MM.1S (cell line): ENCODE results near the gene ZNF613.

Experiments used
- DNase-seq: peaks from one replicate; pipeline ENCODE4 v3.0.0-alpha.2; 2015
- H2AFZ ChIP-seq: fragments of 300-600 bp; sonication (generic); 2 replicates; pipeline ENCODE4 v1.6.0; 2016; ENCODE audit warnings: antibody characterized with exemption, low read length
- H3F3A ChIP-seq: fragments of 300-600 bp; sonication (generic); 2 replicates; pipeline ENCODE4 v1.6.1; 2016; ENCODE audit warnings: mild to moderate bottlenecking, antibody characterized with exemption, low read length, moderate library complexity, mixed read lengths; ENCODE audit not compliant: insufficient read depth
- H3K27ac ChIP-seq: fragments of 300-600 bp; sonication (generic); 2 replicates; pipeline ENCODE4 v1.5.1; 2016; ENCODE audit warnings: mild to moderate bottlenecking, low read length
- H3K27me3 ChIP-seq: fragments of 300-600 bp; sonication (generic); replicated peaks from 2 replicates; pipeline ENCODE4 v1.6.0; 2016; ENCODE audit warnings: low read length; ENCODE audit not compliant: insufficient read depth
- H3K36me3 ChIP-seq: fragments of 300-600 bp; sonication (generic); replicated peaks from 2 replicates; pipeline ENCODE4 v1.6.1; 2016; ENCODE audit warnings: mild to moderate bottlenecking, low read length, mixed read lengths; ENCODE audit not compliant: insufficient read depth
- H3K4me1 ChIP-seq: fragments of 300-600 bp; sonication (generic); 2 replicates; pipeline ENCODE4 v1.6.1; 2016; ENCODE audit warnings: low read length, mixed read lengths
- H3K4me2 ChIP-seq: fragments of 300-600 bp; sonication (generic); 2 replicates; pipeline ENCODE4 v1.6.0; 2016; ENCODE audit warnings: low read depth, low read length
- H3K4me3 ChIP-seq: fragments of 300-600 bp; sonication (generic); 2 replicates; pipeline ENCODE4 v1.5.1; 2016; ENCODE audit warnings: low read length, mixed read lengths
- H3K79me2 ChIP-seq: fragments of 300-600 bp; sonication (generic); 2 replicates; pipeline ENCODE4 v1.6.1; 2016; ENCODE audit warnings: mixed run types, low read length, mixed read lengths
- H3K9ac ChIP-seq: fragments of 300-600 bp; sonication (generic); 2 replicates; pipeline ENCODE4 v1.6.1; 2016; ENCODE audit warnings: low read length, mixed read lengths
- H3K9me2 ChIP-seq: fragments of 300-600 bp; sonication (generic); replicated peaks from 2 replicates; pipeline ENCODE4 v1.6.1; 2016; ENCODE audit warnings: mild to moderate bottlenecking, low read length, mixed read lengths; ENCODE audit not compliant: insufficient read depth
- H3K9me3 ChIP-seq: fragments of 300-600 bp; sonication (generic); replicated peaks from 2 replicates; pipeline ENCODE4 v1.6.1; 2016; ENCODE audit warnings: mild to moderate bottlenecking, low read length, mixed read lengths; ENCODE audit not compliant: insufficient read depth
- H4K20me1 ChIP-seq: fragments of 300-600 bp; sonication (generic); 2 replicates; pipeline ENCODE4 v1.6.1; 2016; ENCODE audit warnings: mild to moderate bottlenecking, low read length, moderate library complexity, mixed read lengths; ENCODE audit not compliant: insufficient read depth
- CTCF ChIP-seq: fragments of 300-600 bp; sonication (generic); IDR thresholded peaks from 2 replicates; pipeline ENCODE4 v1.5.1; 2016; ENCODE audit warnings: antibody characterized with exemption, low read length, mixed read lengths
- EZH2 ChIP-seq: fragments of 300-600 bp; sonication (generic); optimal IDR thresholded peaks from 2 replicates; pipeline ENCODE3; 2017; ENCODE audit warnings: low read depth, mild to moderate bottlenecking, antibody characterized with exemption, low read length, mixed read lengths
- EZH2phosphoT487 ChIP-seq: fragments of 300-600 bp; sonication (generic); IDR thresholded peaks from 2 replicates; pipeline ENCODE4 v1.6.1; 2018; ENCODE audit warnings: antibody characterized with exemption, low read length

Gene ZNF613

GRCh38 chr19:51993422-51993821 lies 66.2 kb downstream of the ZNF613 start:
- Histone ChIP-seq H3K4me2 (no peak overlapping the region), H3K27me3 (no peaks in the 10 kb centered on the region), H3K9me2 (no peaks in the 10 kb centered on the region), H3K9ac (no peak overlapping the region), H2AFZ (no peak overlapping the region), H3K9me3 (no peaks in the 10 kb centered on the region), H4K20me1 (no peaks in the 10 kb centered on the region), H3F3A (no peaks in the 10 kb centered on the region), H3K4me1 (no peaks in the 10 kb centered on the region), H3K4me3 (no peak overlapping the region), H3K79me2 (no peaks in the 10 kb centered on the region), H3K27ac (no peak overlapping the region), H3K36me3 (no peaks in the 10 kb centered on the region)
- no peak for DNase-seq
- TF ChIP-seq EZH2phosphoT487 (no peak), CTCF (no peak), EZH2 (no peak)

GRCh38 chr19:51994048-51994644 lies 66.9 kb downstream of the ZNF613 start:
- no peaks in the 10 kb centered on the region for H3K9me3 ChIP-seq
- no peak overlapping the region for H2AFZ ChIP-seq
- H3F3A ChIP-seq, result no peaks in the 10 kb centered on the region
- H3K36me3 ChIP-seq, result no peaks in the 10 kb centered on the region
- H3K27ac ChIP-seq, result no peak overlapping the region
- no peak for DNase-seq
- H3K27me3 ChIP-seq, result no peaks in the 10 kb centered on the region
- no peaks in the 10 kb centered on the region for H3K4me1 ChIP-seq
- H3K9ac ChIP-seq, result no peak overlapping the region
- no peaks in the 10 kb centered on the region for H4K20me1 ChIP-seq
- no peak overlapping the region for H3K4me2 ChIP-seq
- H3K9me2 ChIP-seq, result no peaks in the 10 kb centered on the region
- TF ChIP-seq EZH2 (no peak), CTCF (no peak)
- H3K4me3 ChIP-seq, result no peak overlapping the region
- no peaks in the 10 kb centered on the region for H3K79me2 ChIP-seq
